K562 (cell line): Measurements from ENCODE around the gene ATF5. TPM values are rescaled to one million over a fixed set of nuclear protein-coding genes. Genes with fewer than 3 reads are reported as not detected.

ENCODE experiments used
- ADNP ChIP-seq: fragments of 200-800 bp; sonication (Bioruptor generic); IDR thresholded peaks from 2 replicates; pipeline ENCODE4 v1.6.1; 2016; ENCODE audit warnings: missing genetic modification characterization, missing compliant biosample characterization
- BCL6 ChIP-seq: fragments of 250-450 bp; sonication (Bioruptor Pico); IDR thresholded peaks from 2 replicates; pipeline ENCODE4 v1.4.0; 2020
- DMBX1 ChIP-seq: fragments of 250-450 bp; sonication (Bioruptor Pico); IDR thresholded peaks from 2 replicates; pipeline ENCODE4 v1.8.0; 2022; ENCODE audit warnings: inconsistent platforms, mild to moderate bottlenecking, moderate library complexity, borderline replicate concordance
- ELF1 ChIP-seq: fragments of 200-800 bp; sonication (Bioruptor generic); IDR thresholded peaks from 2 replicates; pipeline ENCODE4 v1.6.1; 2016; ENCODE audit warnings: missing genetic modification characterization, missing compliant biosample characterization
- TCF3 ChIP-seq: sonication (generic); formaldehyde crosslinking; IDR thresholded peaks from 2 replicates; pipeline ENCODE4 v1.4.0; 2020; ENCODE audit warnings: mild to moderate bottlenecking, missing genetic modification reagents
- ZNF766 ChIP-seq: fragments of 200-800 bp; sonication (Bioruptor generic); conservative IDR thresholded peaks from 2 replicates; pipeline ENCODE4 v1.6.1; 2016; ENCODE audit warnings: missing genetic modification characterization, missing compliant biosample characterization
- polyA plus RNA-seq, 8 experiments: library from polyadenylated mRNA; depleted of rRNA in 4 of 8; stranded (reverse) in 5 of 8; unstranded in 3 of 8; fragments of >200 nt; fragmentation: Nextera tagmentation in 2 of 8; fragmentation: Illumina TruSeq in 1 of 8; extraction: Ambion mirVana in 2 of 8; extraction: Trizol in 1 of 8; gene quantifications; 2 replicates each; pipeline versions ENCODE4 v1.2.1 to v1.2.3, GENCODE V29; 2011 to 2014; ENCODE audit warnings: inconsistent platforms in 1 of 8, missing spikeins in 1 of 8
- total RNA-seq, 7 experiments: library from RNA; depleted of rRNA in 6 of 7; stranded (reverse); fragments of >200 nt in 6 of 7; fragmentation: Illumina TruSeq in 2 of 7; extraction: Trizol in 2 of 7; gene quantifications; 2 replicates each; pipeline versions ENCODE4 v1.2.1 to v1.2.3, GENCODE V29; 2011 to 2021; ENCODE audit warnings: low replicate concordance in 1 of 7
- TF ChIP-seq, protein P1 (sequence below), 2 experiments: fragments of 450-650 bp in 1 of 2; sonication (generic) in 1 of 2; formaldehyde crosslinking in 1 of 2; IDR thresholded peaks; 2 replicates each; pipeline versions ENCODE4 v1.7.1 to v1.9.0; 2016 to 2022; ENCODE audit warnings: inconsistent platforms in 1 of 2, mild to moderate bottlenecking in 1 of 2, missing genetic modification reagents in 1 of 2
- TF ChIP-seq, protein P2 (sequence below): fragments of 200-800 bp; sonication (Bioruptor generic); IDR thresholded peaks from 2 replicates; pipeline ENCODE4 v1.6.1; 2016; ENCODE audit warnings: missing genetic modification characterization, missing compliant biosample characterization
- TF ChIP-seq, protein P3 (sequence below): fragments of 450-650 bp; formaldehyde crosslinking; IDR thresholded peaks from 2 replicates; pipeline ENCODE4 v1.4.0; 2020; ENCODE audit warnings: mild to moderate bottlenecking, moderate library complexity

ATF5 gene
- total and polyA plus RNA-seq, 9 of the 15 experiments (the other 6 are each of a cell fraction or from before 2014, with no cell fraction given): 3.0 to 57.6 (median 11.1) TPM

DNA sequence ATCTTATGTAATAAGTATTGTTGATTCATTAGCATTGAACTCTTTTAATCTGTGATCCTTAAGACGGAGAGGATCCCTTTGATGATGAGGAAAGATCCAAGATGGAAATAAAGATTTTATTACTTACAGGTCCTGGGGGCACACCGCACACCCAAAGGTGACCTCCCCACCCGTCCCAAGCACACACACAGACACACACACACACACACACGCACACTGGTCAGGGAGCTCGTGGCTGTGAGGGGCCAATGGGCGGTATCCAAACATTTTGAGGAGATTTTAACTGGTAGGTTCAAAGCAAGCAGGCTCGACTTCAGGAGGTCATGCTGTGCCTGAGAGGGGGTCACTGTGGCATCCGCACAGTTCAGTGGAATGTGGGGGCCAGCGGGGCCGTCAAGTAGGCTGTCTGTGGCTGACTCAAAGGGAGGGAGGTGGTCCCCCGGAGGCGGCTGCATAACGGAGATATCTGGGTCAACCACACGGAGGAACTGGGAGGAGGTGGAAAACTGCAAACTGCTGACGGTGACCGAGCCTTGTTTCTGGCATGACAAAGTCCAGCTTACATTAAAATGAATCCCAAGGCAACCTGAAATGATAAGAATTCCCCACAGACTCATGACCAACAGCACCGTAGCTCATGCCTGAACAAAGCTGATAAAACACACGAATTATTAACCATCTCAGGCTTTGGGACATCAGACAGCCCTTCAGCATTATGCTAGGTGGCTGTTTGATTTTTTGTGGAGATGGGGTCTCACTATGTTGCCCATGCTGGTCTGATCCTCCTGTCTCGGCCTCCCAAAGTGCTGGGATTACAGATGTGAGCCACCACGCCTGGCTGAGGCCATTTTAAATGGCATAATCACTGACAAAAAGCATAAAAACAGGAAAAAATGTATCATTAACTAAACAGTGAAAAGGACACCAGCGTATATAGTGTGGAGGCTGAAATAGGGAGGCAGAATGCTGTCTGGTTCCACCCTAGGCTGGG lies 52.9 kb downstream of the ATF5 start (continued):
- TF ChIP-seq, protein P1, sequence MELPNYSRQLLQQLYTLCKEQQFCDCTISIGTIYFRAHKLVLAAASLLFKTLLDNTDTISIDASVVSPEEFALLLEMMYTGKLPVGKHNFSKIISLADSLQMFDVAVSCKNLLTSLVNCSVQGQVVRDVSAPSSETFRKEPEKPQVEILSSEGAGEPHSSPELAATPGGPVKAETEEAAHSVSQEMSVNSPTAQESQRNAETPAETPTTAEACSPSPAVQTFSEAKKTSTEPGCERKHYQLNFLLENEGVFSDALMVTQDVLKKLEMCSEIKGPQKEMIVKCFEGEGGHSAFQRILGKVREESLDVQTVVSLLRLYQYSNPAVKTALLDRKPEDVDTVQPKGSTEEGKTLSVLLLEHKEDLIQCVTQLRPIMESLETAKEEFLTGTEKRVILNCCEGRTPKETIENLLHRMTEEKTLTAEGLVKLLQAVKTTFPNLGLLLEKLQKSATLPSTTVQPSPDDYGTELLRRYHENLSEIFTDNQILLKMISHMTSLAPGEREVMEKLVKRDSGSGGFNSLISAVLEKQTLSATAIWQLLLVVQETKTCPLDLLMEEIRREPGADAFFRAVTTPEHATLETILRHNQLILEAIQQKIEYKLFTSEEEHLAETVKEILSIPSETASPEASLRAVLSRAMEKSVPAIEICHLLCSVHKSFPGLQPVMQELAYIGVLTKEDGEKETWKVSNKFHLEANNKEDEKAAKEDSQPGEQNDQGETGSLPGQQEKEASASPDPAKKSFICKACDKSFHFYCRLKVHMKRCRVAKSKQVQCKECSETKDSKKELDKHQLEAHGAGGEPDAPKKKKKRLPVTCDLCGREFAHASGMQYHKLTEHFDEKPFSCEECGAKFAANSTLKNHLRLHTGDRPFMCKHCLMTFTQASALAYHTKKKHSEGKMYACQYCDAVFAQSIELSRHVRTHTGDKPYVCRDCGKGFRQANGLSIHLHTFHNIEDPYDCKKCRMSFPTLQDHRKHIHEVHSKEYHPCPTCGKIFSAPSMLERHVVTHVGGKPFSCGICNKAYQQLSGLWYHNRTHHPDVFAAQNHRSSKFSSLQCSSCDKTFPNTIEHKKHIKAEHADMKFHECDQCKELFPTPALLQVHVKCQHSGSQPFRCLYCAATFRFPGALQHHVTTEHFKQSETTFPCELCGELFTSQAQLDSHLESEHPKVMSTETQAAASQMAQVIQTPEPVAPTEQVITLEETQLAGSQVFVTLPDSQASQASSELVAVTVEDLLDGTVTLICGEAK (IDR thresholded peaks at IDR 0.05): no peak
- TF ChIP-seq, protein P1 (CRISPR knock-in tag; IDR thresholded peaks at IDR 0.05): no peak
- TF ChIP-seq TCF3 (peak; percentile 83), DMBX1 (CRISPR knock-in tag) (no peak), ZNF766 (CRISPR knock-in tag) (no peak), ELF1 (tag) (no peak), BCL6 (no peak), ADNP (tag) (peak; percentile 49; the same call in 1 of the 2 replicates)
- TF ChIP-seq, protein P2, sequence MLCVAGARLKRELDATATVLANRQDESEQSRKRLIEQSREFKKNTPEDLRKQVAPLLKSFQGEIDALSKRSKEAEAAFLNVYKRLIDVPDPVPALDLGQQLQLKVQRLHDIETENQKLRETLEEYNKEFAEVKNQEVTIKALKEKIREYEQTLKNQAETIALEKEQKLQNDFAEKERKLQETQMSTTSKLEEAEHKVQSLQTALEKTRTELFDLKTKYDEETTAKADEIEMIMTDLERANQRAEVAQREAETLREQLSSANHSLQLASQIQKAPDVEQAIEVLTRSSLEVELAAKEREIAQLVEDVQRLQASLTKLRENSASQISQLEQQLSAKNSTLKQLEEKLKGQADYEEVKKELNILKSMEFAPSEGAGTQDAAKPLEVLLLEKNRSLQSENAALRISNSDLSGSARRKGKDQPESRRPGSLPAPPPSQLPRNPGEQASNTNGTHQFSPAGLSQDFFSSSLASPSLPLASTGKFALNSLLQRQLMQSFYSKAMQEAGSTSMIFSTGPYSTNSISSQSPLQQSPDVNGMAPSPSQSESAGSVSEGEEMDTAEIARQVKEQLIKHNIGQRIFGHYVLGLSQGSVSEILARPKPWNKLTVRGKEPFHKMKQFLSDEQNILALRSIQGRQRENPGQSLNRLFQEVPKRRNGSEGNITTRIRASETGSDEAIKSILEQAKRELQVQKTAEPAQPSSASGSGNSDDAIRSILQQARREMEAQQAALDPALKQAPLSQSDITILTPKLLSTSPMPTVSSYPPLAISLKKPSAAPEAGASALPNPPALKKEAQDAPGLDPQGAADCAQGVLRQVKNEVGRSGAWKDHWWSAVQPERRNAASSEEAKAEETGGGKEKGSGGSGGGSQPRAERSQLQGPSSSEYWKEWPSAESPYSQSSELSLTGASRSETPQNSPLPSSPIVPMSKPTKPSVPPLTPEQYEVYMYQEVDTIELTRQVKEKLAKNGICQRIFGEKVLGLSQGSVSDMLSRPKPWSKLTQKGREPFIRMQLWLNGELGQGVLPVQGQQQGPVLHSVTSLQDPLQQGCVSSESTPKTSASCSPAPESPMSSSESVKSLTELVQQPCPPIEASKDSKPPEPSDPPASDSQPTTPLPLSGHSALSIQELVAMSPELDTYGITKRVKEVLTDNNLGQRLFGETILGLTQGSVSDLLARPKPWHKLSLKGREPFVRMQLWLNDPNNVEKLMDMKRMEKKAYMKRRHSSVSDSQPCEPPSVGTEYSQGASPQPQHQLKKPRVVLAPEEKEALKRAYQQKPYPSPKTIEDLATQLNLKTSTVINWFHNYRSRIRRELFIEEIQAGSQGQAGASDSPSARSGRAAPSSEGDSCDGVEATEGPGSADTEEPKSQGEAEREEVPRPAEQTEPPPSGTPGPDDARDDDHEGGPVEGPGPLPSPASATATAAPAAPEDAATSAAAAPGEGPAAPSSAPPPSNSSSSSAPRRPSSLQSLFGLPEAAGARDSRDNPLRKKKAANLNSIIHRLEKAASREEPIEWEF (CRISPR knock-in tag): no peak
- TF ChIP-seq, protein P3, sequence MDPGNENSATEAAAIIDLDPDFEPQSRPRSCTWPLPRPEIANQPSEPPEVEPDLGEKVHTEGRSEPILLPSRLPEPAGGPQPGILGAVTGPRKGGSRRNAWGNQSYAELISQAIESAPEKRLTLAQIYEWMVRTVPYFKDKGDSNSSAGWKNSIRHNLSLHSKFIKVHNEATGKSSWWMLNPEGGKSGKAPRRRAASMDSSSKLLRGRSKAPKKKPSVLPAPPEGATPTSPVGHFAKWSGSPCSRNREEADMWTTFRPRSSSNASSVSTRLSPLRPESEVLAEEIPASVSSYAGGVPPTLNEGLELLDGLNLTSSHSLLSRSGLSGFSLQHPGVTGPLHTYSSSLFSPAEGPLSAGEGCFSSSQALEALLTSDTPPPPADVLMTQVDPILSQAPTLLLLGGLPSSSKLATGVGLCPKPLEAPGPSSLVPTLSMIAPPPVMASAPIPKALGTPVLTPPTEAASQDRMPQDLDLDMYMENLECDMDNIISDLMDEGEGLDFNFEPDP (CRISPR knock-in tag): no peak
